H1 (cell line): ENCODE results near the gene RARRES2. TPM values are rescaled to one million over a fixed set of nuclear protein-coding genes. Genes with fewer than 3 reads are reported as not detected.

Source experiments
- CTCF ChIA-PET: fragments of 300-600 bp; sonication (Branson Sonifier 250); formaldehyde crosslinking; loops from one replicate; lab custom pipeline; 2021; ENCODE audit not compliant: partially characterized antibody; lab: Charles Lee
- POLR2A ChIA-PET: fragments of 300-600 bp; sonication (Branson Sonifier 250); formaldehyde crosslinking; loops from one replicate; lab custom pipeline; 2021; ENCODE audit warnings: inconsistent platforms; ENCODE audit not compliant: partially characterized antibody; lab: Charles Lee
- DNase-seq, 2 experiments: peaks; one replicate each; pipeline versions ENCODE4 v3.0.0 to v3.0.0-alpha.2; 2010 to 2022; ENCODE audit warnings: low spot score in 2 of 2, low read depth in 1 of 2, mixed read lengths in 1 of 2
- FAIRE-seq: peaks from 2 replicates; lab custom pipeline; 2011; peaks lifted over from hg19 to GRCh38; lab: Jason Lieb, UNC
- H2AFZ ChIP-seq: 2 replicates; pipeline ENCODE4 v1.8.1; 2012; ENCODE audit warnings: low read length, inconsistent platforms
- H2AK5ac ChIP-seq: 2 replicates; pipeline ENCODE4 v1.6.1; 2013; ENCODE audit warnings: low read depth, low read length
- H2BK120ac ChIP-seq: replicated peaks from 2 replicates; pipeline ENCODE3; 2013; ENCODE audit warnings: low read depth, low read length, inconsistent platforms
- H2BK12ac ChIP-seq: 2 replicates; pipeline ENCODE4 v1.6.1; 2013; ENCODE audit warnings: low read depth, low read length
- H2BK15ac ChIP-seq: 2 replicates; pipeline ENCODE4 v1.6.1; 2013; ENCODE audit warnings: low read length
- H2BK20ac ChIP-seq: 2 replicates; pipeline ENCODE4 v1.6.1; 2013; ENCODE audit warnings: low read length
- H2BK5ac ChIP-seq: 2 replicates; pipeline ENCODE4 v1.6.1; 2013; ENCODE audit warnings: low read depth, low read length
- H3K14ac ChIP-seq: 2 replicates; pipeline ENCODE4 v1.6.1; 2013; ENCODE audit warnings: inconsistent platforms; ENCODE audit not compliant: insufficient read length
- H3K18ac ChIP-seq: 2 replicates; pipeline ENCODE4 v1.6.1; 2013; ENCODE audit warnings: low read length; ENCODE audit errors: extremely low read depth
- H3K23ac ChIP-seq: 2 replicates; pipeline ENCODE4 v1.6.1; 2013; ENCODE audit warnings: inconsistent platforms; ENCODE audit not compliant: insufficient read length
- H3K23me2 ChIP-seq: 2 replicates; pipeline ENCODE4 v1.6.1; 2013; ENCODE audit warnings: low read depth, low read length
- H3K27ac ChIP-seq: 2 replicates; pipeline ENCODE4 v1.6.1; 2011; ENCODE audit warnings: low read depth, low read length, inconsistent platforms
- H3K27me3 ChIP-seq, 4 experiments: replicated peaks in 1 of 4; 1 replicate in 1 of 4; 2 replicates in 3 of 4; pipeline versions ENCODE4 v1.6.1 to v1.8.1; 2011 to 2013; ENCODE audit warnings: low read length in 3 of 4, mild to moderate bottlenecking in 3 of 4, inconsistent platforms in 2 of 4, mixed read lengths in 2 of 4, moderate library complexity in 1 of 4; ENCODE audit not compliant: control insufficient read depth in 3 of 4, insufficient read depth in 3 of 4; ENCODE audit errors: extremely low read depth in 1 of 4
- H3K36me3 ChIP-seq, 4 experiments: 2 replicates each; pipeline versions ENCODE4 v1.6.1 to v1.8.1; 2011 to 2013; ENCODE audit warnings: mild to moderate bottlenecking in 4 of 4, low read length in 3 of 4, moderate library complexity in 2 of 4, control low read depth in 1 of 4, inconsistent platforms in 1 of 4; ENCODE audit not compliant: insufficient read depth in 4 of 4, control insufficient read depth in 2 of 4
- H3K4ac ChIP-seq: replicated peaks from 2 replicates; pipeline ENCODE3; 2013; ENCODE audit warnings: low read length, low read depth, mixed read lengths, inconsistent platforms; ENCODE audit not compliant: insufficient read length
- H3K4me1 ChIP-seq, 4 experiments: replicated peaks in 1 of 4; 1 replicate in 1 of 4; 2 replicates in 3 of 4; pipeline versions ENCODE4 v1.6.1 to v1.8.1; 2011 to 2013; ENCODE audit warnings: low read length in 3 of 4, inconsistent platforms in 2 of 4, mixed read lengths in 1 of 4; ENCODE audit not compliant: insufficient read depth in 4 of 4, control insufficient read depth in 3 of 4
- H3K4me2 ChIP-seq, 2 experiments: 2 replicates each; pipeline versions ENCODE4 v1.6.1 to v1.8.1; 2011 to 2013; ENCODE audit warnings: low read depth in 2 of 2, low read length in 2 of 2, control low read depth in 1 of 2, inconsistent platforms in 1 of 2, mild to moderate bottlenecking in 1 of 2; ENCODE audit not compliant: insufficient read depth in 1 of 2
- H3K4me3 ChIP-seq, 4 experiments: fragments of 200-600, 300-600 bp in 1 of 4; sonication (generic), shearing (Covaris generic), sonication (Bioruptor Twin) in 1 of 4; 2 replicates each; pipeline versions ENCODE4 v1.5.1 to v1.8.1; 2011 to 2016; ENCODE audit warnings: low read length in 4 of 4, low read depth in 3 of 4, control low read depth in 2 of 4, inconsistent platforms in 2 of 4, mild to moderate bottlenecking in 2 of 4, mixed read lengths in 1 of 4, moderate library complexity in 1 of 4; ENCODE audit not compliant: insufficient read depth in 2 of 4; ENCODE audit errors: extremely low read depth in 1 of 4
- H3K56ac ChIP-seq: replicated peaks from 2 replicates; pipeline ENCODE3; 2013; ENCODE audit warnings: low read depth, mild to moderate bottlenecking, mixed read lengths, low read length, inconsistent platforms; ENCODE audit not compliant: insufficient read length
- H3K79me1 ChIP-seq: 2 replicates; pipeline ENCODE4 v1.6.1; 2013; ENCODE audit warnings: low read depth, low read length, control low read depth
- H3K79me2 ChIP-seq, 2 experiments: 2 replicates each; pipeline versions ENCODE4 v1.6.1 to v1.8.1; 2012 to 2013; ENCODE audit warnings: low read length in 2 of 2, mild to moderate bottlenecking in 2 of 2, inconsistent platforms in 1 of 2; ENCODE audit not compliant: insufficient read depth in 2 of 2, control insufficient read depth in 1 of 2
- H3K9ac ChIP-seq, 4 experiments: replicated peaks in 1 of 4; 1 replicate in 1 of 4; 2 replicates in 3 of 4; pipeline versions ENCODE4 v1.6.1 to v1.8.1; 2011 to 2013; ENCODE audit warnings: low read depth in 3 of 4, low read length in 3 of 4, control low read depth in 2 of 4, mild to moderate bottlenecking in 2 of 4, moderate library complexity in 2 of 4, inconsistent platforms in 1 of 4; ENCODE audit errors: extremely low read depth in 1 of 4
- H3K9me3 ChIP-seq, 2 experiments: 2 replicates each; pipeline versions ENCODE4 v1.6.1 to v1.8.1; 2012 to 2013; ENCODE audit warnings: mild to moderate bottlenecking in 2 of 2, moderate library complexity in 2 of 2, control low read depth in 1 of 2, inconsistent platforms in 1 of 2, low read depth in 1 of 2, low read length in 1 of 2, mixed read lengths in 1 of 2; ENCODE audit not compliant: insufficient read depth in 2 of 2
- H4K20me1 ChIP-seq, 2 experiments: replicated peaks in 1 of 2; 2 replicates each; pipeline versions ENCODE3 to v1.8.1; 2011 to 2013; ENCODE audit warnings: inconsistent platforms in 2 of 2, low read length in 2 of 2, mild to moderate bottlenecking in 1 of 2; ENCODE audit not compliant: insufficient read depth in 2 of 2, control insufficient read depth in 1 of 2
- H4K5ac ChIP-seq: 2 replicates; pipeline ENCODE4 v1.6.1; 2013; ENCODE audit warnings: low read length, low read depth, mixed read lengths, inconsistent platforms; ENCODE audit not compliant: insufficient read length
- H4K8ac ChIP-seq: 2 replicates; pipeline ENCODE4 v1.8.0; 2013; ENCODE audit warnings: mild to moderate bottlenecking, moderate library complexity, low read length, inconsistent platforms; ENCODE audit not compliant: insufficient read depth; ENCODE audit errors: extremely low read depth
- H4K91ac ChIP-seq: replicated peaks from 2 replicates; pipeline ENCODE3; 2013; ENCODE audit warnings: low read length, mixed read lengths, inconsistent platforms; ENCODE audit not compliant: insufficient read length
- RBBP5 ChIP-seq: IDR thresholded peaks from 2 replicates; pipeline ENCODE4 v1.7.1; 2012; ENCODE audit warnings: low read depth, mild to moderate bottlenecking, inconsistent platforms, low read length, moderate library complexity, borderline replicate concordance
- WGBS, 2 experiments: shearing (Covaris generic) in 1 of 2; methylation state at CpG; one replicate each; pipeline versions ENCODE4 v1.1.6 to v1.1.7; 2013 to 2015; ENCODE audit warnings: low lambda C conversion rate in 2 of 2, mixed read lengths in 2 of 2, inconsistent platforms in 1 of 2, low coverage in 1 of 2, missing lambda C conversion rate in 1 of 2; ENCODE audit not compliant: insufficient replicate concordance in 2 of 2, insufficient coverage in 1 of 2, insufficient read length in 1 of 2; ENCODE audit errors: extremely low coverage in 1 of 2, missing lambda C conversion rate in 1 of 2; 5-methylcytosine and 5-hydroxymethylcytosine counted together
- polyA plus RNA-seq, 7 experiments: library from polyadenylated mRNA; depleted of rRNA in 3 of 7; stranded (reverse) in 5 of 7; unstranded in 2 of 7; fragments of >200 nt in 5 of 7; fragments of 200-250 nt in 2 of 7; gene quantifications; 1 replicate in 5 of 7; 2 replicates in 1 of 7; 4 replicates in 1 of 7; pipeline versions ENCODE4 v1.2.1 to v1.2.3, GENCODE V29; 2011 to 2013; ENCODE audit warnings: missing spikeins in 2 of 7, mixed read lengths in 2 of 7
- total RNA-seq: library from RNA; stranded (reverse); fragmentation: NEBNext Ultra II Directional; extraction: Animal tissue kit (Norgen Biotek cat#: 25700); gene quantifications from 2 replicates; pipeline ENCODE4 v1.2.1, GENCODE V29; 2021

Gene RARRES2
- total and polyA plus RNA-seq, 2 of the 8 experiments (the other 6 are each of a cell fraction or from before 2014, with no cell fraction given), result 254 to 441 TPM

DNA sequence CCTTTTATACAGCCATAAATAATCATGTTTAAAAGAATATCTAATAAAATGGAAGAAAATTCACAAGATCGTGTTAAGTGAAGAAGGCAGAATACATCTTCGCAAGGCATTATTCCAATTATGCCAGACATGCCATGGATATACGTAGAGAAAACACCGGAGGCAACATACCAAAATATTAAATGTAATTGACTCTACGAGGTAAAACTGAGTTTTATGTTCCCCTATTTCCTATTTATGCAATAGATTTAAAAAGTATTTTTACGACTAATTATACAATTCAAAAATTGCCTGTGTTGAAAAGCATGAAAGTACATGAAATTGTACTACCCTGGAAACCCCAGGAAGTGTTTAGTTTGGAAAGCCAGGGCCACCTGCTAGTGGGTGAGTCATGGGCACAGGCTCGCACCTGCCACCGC lies 26.3 kb upstream of the RARRES2 start:
- CTCF ChIA-PET, result interaction anchor here (1.0 to 5.6 kb wide), 2 partner anchors 11 to 18 kb away, joined by 4 to 32 read pairs; no protein-coding TSS in a partner anchor
- TF ChIP-seq RBBP5, result no peak
- H3K9me3 ChIP-seq, result no peaks in the 10 kb centered on the region
- H4K8ac ChIP-seq, result peak overlapping the region; percentile 97
- H4K91ac ChIP-seq, result peak overlapping the region; percentile 29
- H3K9ac ChIP-seq, result peak overlapping the region in 2 of 4 experiments; percentile 84 to 85; a peak in 4 of 7 replicates
- peaks cover 7 to 37% of the 10 kb centered on the region in 2 experiments; a peak in 3 of 4 replicates for H3K79me2 ChIP-seq
- no peak for DNase-seq
- FAIRE-seq, result no peak
- WGBS, 2 experiments, result 78% methylated on average over 8 of the region's 8 CpGs; no CpG with 5 or more reads in 1 of the 2 experiments
- H2AK5ac ChIP-seq, result no peak overlapping the region
- H2BK20ac ChIP-seq, result no peak overlapping the region
- no peak overlapping the region for H2AFZ ChIP-seq
- peak overlapping the region; percentile 63 to 78 (median 69); a peak in 5 of 8 replicates for H3K4me3 ChIP-seq
- H2BK12ac ChIP-seq, result no peak overlapping the region
- H3K4me1 ChIP-seq, result peaks cover 7 to 26% (median 13%) of the 10 kb centered on the region in 4 experiments
- no peak overlapping the region for H2BK120ac ChIP-seq
- peak overlapping the region; percentile 92 to 99 for H3K4me2 ChIP-seq
- peaks cover 4 to 29% (median 19%) of the 10 kb centered on the region in 4 experiments; a peak in 7 of 8 replicates for H3K36me3 ChIP-seq
- H4K20me1 ChIP-seq, result peaks cover 2 to 7% of the 10 kb centered on the region in 2 experiments
- peak overlapping the region; percentile 70 for H3K56ac ChIP-seq
- H3K23ac ChIP-seq, result no peak overlapping the region
- peaks cover 11% of the 10 kb centered on the region for H3K79me1 ChIP-seq
- H3K23me2 ChIP-seq, result peaks cover 11% of the 10 kb centered on the region; the same call in 1 of the 2 replicates
- POLR2A ChIA-PET, result interaction anchor here (1.1 to 8.6 kb wide), 12 partner anchors 8 to 68 kb away, joined by 3 to 230 read pairs (median 16); partner anchors contain the start of gene RARRES2
- H3K4ac ChIP-seq, result peak overlapping the region; percentile 5
- peak overlapping the region; percentile 89 for H3K18ac ChIP-seq
- no peaks in the 10 kb centered on the region for H3K27me3 ChIP-seq
- no peak overlapping the region for H2BK15ac ChIP-seq
- no peak overlapping the region for H4K5ac ChIP-seq
- 0 out of 2 replicates have a peak overlapping the region, but pooled peaks have one; percentile 46 for H2BK5ac ChIP-seq
- peak overlapping the region; percentile 95; the same call in 1 of the 2 replicates for H3K27ac ChIP-seq
- H3K14ac ChIP-seq, result no peak overlapping the region
